HS-27A (cell line): ENCODE data around the gene VCAN.

Experiments
- DNase-seq: peaks from one replicate; pipeline ENCODE4 v3.0.0-alpha.2; 2012; ENCODE audit warnings: low read depth, missing footprints

Gene VCAN

GRCh38 chr5:83564069-83564749 lies 92.7 kb downstream of the VCAN start:
- no peak for DNase-seq

DNA sequence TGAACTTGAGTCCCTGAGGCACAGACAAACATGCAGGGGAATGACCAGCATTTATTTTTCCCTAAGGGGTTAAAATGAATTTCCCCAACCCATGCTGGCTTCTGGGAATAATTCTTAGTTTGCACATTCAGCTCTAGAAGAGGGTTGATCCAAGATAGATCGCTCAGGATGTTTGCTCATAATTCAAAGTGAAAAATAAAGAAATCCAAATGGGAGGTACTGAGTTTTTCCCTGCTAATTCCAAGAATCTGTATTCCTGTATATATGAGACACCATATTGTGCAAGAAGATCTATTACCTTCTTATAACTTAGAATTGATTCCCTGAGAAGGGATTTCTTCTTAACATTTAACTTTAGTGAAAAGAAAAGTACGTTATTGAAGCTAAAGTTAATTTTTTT lies 96.2 kb downstream of the VCAN start:
- DNase-seq, result no peak

- DNase-seq, result no peak
These were observed 96.6 kb downstream of the VCAN start for GRCh38 chr5:83568186-83568585.

DNA sequence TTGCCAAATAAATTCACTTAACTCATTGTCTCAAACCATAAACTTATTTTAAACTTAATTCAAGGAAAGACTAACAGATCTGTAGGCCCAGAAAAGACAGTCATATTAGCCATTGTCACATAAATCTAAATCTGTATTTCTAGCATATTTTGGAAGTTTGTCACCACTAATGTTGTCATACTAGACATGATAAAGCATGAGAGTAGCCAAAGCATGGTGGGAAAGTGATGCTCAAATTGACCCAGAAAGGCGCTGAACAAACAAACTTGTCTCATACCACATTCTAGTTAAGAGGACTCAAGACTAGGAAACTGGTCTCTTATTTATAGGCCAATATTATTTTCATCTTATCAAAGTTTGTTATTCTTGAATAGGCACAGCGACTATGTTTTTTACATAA lies 99.4 kb downstream of the VCAN start:
- no peak for DNase-seq

GRCh38 chr5:83572271-83572670 lies 100.7 kb downstream of the VCAN start:
- no peak for DNase-seq

DNA sequence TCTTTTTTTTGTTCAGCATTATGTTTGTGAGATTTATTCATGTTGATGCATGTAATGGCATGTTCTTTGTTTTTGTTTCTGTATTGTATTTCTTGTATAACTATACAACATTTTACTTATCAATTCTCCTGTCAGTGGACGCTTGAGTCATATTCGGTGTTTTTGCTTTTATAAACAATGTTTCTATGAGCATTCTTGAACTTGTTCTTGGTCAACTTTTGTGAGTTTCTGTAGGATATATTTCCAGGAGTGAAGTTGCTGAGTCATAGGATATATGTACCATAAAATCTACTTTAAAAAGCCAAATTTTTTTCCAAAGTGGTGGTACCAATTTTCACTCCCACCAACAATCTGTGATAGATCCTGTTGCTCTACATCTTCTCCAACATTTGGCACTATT lies 104.8 kb downstream of the VCAN start:
- no peak for DNase-seq

DNA sequence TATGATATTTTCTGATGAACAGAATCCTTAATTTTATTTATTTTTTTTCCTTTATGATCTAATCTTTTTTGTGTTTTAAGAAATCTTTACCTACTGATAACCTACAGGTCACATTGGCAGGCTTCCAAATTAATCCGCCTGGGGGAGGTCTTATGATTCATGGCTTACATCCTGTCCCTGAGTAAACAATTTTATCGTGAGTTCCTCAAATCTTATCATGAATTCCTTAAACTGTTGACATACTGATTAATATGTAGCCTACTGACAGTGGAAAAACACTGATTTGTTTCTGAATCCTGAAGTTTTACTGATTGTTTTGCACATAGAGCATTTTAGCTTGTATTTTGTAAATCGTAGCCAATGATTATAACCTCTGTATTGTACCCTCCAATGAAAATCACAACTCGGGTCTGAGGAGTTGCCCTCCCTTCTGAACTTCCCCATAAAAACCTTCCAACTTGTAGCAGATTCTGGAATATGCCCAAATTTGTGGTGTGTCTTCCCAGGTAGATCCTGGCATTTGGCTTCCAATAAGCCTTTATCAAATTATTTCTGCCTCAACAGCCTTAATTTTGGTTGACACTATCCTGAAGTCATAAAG lies 105.6 kb downstream of the VCAN start:
- DNase-seq, result no peak

DNA sequence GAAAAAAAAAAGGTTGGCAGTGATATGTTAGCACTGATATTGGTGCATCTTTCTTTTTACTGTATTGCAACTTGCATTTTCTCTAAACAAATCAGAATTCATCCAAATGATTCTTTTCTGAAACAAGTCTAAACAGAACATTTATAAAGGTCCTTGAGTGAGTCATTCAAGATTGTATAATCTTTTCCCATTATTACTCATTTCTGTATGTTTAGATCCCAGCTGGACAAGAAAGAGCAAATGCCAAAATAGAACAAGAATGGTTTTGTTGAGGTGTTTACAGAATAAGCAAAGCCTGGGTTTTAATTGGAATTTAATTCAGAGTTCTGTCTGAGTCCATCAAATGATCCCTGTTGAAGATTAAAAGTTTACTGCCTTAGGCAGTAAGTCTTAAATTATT lies 112.3 kb downstream of the VCAN start:
- no peak for DNase-seq

- DNase-seq, result no peak
These were observed 115.6 kb downstream of the VCAN start for GRCh38 chr5:83586874-83587776.

DNA sequence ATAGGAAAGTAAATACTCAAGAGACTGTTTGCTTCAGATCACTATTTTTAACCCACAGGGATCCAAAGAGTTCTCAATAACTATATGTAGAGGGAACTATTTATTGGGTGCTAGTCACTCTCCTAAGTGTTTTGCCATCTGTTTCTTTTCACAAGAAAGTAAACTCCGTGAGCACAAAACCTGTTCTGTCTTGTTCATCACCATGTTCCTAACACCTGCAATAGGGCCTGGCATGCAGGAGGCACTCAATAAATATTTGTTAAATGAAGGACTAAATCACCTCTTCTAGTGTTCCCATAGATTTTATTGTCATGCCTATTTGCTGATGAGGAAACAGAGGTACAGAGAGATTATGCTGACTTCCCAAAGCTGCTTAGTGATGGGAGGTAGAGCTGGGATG lies 118.2 kb downstream of the VCAN start:
- DNase-seq, result no peak

DNA sequence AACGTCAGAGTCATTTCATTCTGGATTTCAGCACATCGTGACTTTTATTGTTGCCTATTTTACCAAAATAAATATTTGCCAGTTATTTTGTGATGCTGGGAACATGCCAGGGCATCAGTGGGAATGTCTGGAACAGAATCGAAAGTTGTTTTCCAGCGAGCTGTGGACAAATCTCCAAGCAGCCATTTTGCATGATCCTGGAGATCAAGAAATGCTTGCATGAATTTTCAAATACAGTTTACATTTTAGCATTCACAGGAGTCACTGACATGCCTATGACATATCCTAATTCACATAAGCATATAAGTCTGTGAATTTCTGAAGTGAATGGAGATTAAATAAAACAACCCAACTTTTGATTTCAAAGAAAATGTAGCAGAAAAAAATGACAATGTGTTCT lies 119.4 kb downstream of the VCAN start:
- no peak for DNase-seq

- no peak for DNase-seq
These were observed 123.7 kb downstream of the VCAN start for GRCh38 chr5:83595217-83595616.

DNA sequence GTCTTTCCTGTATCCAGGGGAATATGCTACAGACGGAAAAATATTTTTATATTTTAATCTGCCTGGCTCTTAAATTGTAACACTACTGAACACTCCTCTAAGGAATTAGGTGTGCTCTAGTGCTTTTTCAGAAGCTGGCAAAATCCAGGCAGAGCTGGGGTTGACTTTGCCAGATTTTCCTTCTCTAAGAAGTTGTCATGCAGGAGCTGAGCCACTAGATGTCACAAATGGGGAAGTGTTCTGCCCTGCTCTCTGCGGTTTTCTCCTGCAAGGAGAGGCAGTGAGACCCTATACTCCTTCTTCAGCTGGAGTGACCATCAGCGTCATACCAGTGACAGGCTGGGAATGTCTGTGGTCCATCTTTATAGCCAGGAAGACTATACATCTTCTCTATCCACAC lies 136.6 kb downstream of the VCAN start:
- DNase-seq, result no peak

GRCh38 chr5:83614841-83615240 lies 143.3 kb downstream of the VCAN start:
- DNase-seq, result no peak

GRCh38 chr5:83628360-83628759 lies 156.8 kb downstream of the VCAN start:
- no peak for DNase-seq
